SH-SY5Y (cell line): ENCODE results near the gene CLCA4.

Source experiments
- GATA2 ChIP-seq: IDR thresholded peaks from 2 replicates; pipeline ENCODE4 v1.6.1; 2011; ENCODE audit warnings: mild to moderate bottlenecking, low read depth, low read length
- GATA3 ChIP-seq: IDR thresholded peaks from 2 replicates; pipeline ENCODE4 v1.6.1; 2011; ENCODE audit warnings: low read depth, mild to moderate bottlenecking, low read length, moderate library complexity

GRCh38 chr1:86522240-86522639 is 24.6 kb upstream of the CLCA4 start:
- no peak for TF ChIP-seq GATA2
- no peak for TF ChIP-seq GATA3
